ENCODE results near the gene RAB3D.

- TF ChIP-seq CTCF (IDR thresholded peaks at IDR 0.05) = no peak
- no peak for TF ChIP-seq POLR2A (IDR thresholded peaks at IDR 0.05)
These were observed 14.6 kb downstream of the RAB3D start for GRCh38 chr19:11324748-11325389.

All from body of pancreas (tissue), 4 donors.